ENCODE measurements around the gene MREG.

- TF ChIP-seq, protein P1, sequence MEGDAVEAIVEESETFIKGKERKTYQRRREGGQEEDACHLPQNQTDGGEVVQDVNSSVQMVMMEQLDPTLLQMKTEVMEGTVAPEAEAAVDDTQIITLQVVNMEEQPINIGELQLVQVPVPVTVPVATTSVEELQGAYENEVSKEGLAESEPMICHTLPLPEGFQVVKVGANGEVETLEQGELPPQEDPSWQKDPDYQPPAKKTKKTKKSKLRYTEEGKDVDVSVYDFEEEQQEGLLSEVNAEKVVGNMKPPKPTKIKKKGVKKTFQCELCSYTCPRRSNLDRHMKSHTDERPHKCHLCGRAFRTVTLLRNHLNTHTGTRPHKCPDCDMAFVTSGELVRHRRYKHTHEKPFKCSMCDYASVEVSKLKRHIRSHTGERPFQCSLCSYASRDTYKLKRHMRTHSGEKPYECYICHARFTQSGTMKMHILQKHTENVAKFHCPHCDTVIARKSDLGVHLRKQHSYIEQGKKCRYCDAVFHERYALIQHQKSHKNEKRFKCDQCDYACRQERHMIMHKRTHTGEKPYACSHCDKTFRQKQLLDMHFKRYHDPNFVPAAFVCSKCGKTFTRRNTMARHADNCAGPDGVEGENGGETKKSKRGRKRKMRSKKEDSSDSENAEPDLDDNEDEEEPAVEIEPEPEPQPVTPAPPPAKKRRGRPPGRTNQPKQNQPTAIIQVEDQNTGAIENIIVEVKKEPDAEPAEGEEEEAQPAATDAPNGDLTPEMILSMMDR (IDR thresholded peaks at IDR 0.05), result peak; percentile 99
- TF ChIP-seq EZH2 (IDR thresholded peaks at IDR 0.05), result no peak
These were observed 82.0 kb downstream of the MREG start for GRCh38 chr2:215931256-215931903.

All from neural progenitor cell (in vitro differentiated cells).